Measurements from ENCODE around the gene PDX1. TPM values are rescaled to one million over a fixed set of nuclear protein-coding genes. Genes with fewer than 3 reads are reported as not detected.
A peak's percentile ranks its signal among the peaks of the same experiment; 100 is the strongest.

PDX1 gene
- total and polyA plus RNA-seq, 9 of the 15 experiments (the other 6 are each of a cell fraction or from before 2014, with no cell fraction given): not detected

DNA sequence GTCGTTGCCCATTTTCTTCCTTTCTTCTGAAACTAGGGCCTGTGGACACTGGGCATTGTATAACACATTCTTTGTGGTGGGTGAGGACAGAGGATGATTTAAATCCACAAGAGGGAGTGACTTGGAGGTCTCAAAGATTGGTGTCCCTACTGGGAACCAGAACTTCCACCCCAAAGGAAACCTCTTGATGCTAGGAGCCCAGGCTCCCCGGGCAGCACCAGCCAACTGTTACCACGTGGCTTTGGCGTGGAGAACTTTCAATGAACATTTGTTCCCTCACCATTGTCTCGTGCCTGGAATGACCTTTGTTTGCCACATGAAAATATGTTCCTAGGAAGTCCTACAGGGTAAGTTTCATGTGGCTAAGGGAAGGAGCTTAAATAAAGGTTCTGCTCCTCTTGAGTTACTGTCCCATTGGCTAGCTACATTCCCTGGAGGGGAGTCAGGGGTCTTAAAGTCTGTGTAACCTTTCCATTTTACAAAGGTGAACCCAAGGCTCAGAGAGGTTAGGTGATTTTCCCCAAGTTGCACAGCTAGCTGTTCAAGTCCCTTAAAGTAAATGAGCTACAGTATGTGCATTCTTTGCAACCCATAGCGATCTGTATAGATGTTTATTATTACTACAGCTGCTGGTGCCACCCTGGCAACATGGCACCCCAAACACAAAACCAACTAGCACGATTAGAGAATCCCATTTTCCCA, 54.3 kb downstream of the PDX1 start (continued):
- TF ChIP-seq ETV6 (IDR thresholded peaks at IDR 0.05; ENCODE audit: borderline replicate concordance in 1 of 2, low read depth in 2 of 2, low read length in 1 of 2) (no peak), ETV6 (CRISPR knock-in tag; IDR thresholded peaks at IDR 0.05; ENCODE audit: borderline replicate concordance) (no peak), EP300 (IDR thresholded peaks at IDR 0.05; ENCODE audit: low read length) (no peak), ZNF79 (CRISPR knock-in tag; IDR thresholded peaks at IDR 0.05; ENCODE audit: low read depth) (no peak), CSDE1 (IDR thresholded peaks at IDR 0.05) (no peak), RBM39 (optimal IDR thresholded peaks at IDR 0.05; ENCODE audit: low read depth, low read length) (no peak), SAFB2 (IDR thresholded peaks at IDR 0.05; ENCODE audit: borderline replicate concordance, low read depth, low read length, severe bottlenecking) (no peak), RBM25 (IDR thresholded peaks at IDR 0.05; ENCODE audit: low read depth, low read length, severe bottlenecking) (peak; percentile 69), POLR2AphosphoS5 (IDR thresholded peaks at IDR 0.05; ENCODE audit: control insufficient read depth, insufficient read depth, low read depth, low read length) (no peak), BCOR (IDR thresholded peaks at IDR 0.05) (0 out of 2 replicates have a peak, but pooled peaks have one; percentile 39), SIN3A (IDR thresholded peaks at IDR 0.05; ENCODE audit: borderline replicate concordance in 2 of 2, control insufficient read depth in 1 of 2, low read depth in 2 of 2, low read length in 2 of 2) (no peak)
- TF ChIP-seq, protein P1, sequence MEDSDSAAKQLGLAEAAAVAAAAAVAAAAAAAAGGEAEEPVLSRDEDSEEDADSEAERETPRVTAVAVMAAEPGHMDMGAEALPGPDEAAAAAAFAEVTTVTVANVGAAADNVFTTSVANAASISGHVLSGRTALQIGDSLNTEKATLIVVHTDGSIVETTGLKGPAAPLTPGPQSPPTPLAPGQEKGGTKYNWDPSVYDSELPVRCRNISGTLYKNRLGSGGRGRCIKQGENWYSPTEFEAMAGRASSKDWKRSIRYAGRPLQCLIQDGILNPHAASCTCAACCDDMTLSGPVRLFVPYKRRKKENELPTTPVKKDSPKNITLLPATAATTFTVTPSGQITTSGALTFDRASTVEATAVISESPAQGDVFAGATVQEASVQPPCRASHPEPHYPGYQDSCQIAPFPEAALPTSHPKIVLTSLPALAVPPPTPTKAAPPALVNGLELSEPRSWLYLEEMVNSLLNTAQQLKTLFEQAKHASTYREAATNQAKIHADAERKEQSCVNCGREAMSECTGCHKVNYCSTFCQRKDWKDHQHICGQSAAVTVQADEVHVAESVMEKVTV (CRISPR knock-in tag; IDR thresholded peaks at IDR 0.05): no peak
- TF ChIP-seq, protein P2, sequence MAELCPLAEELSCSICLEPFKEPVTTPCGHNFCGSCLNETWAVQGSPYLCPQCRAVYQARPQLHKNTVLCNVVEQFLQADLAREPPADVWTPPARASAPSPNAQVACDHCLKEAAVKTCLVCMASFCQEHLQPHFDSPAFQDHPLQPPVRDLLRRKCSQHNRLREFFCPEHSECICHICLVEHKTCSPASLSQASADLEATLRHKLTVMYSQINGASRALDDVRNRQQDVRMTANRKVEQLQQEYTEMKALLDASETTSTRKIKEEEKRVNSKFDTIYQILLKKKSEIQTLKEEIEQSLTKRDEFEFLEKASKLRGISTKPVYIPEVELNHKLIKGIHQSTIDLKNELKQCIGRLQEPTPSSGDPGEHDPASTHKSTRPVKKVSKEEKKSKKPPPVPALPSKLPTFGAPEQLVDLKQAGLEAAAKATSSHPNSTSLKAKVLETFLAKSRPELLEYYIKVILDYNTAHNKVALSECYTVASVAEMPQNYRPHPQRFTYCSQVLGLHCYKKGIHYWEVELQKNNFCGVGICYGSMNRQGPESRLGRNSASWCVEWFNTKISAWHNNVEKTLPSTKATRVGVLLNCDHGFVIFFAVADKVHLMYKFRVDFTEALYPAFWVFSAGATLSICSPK (IDR thresholded peaks at IDR 0.05; ENCODE audit: borderline replicate concordance): no peak
- TF ChIP-seq, protein P3, sequence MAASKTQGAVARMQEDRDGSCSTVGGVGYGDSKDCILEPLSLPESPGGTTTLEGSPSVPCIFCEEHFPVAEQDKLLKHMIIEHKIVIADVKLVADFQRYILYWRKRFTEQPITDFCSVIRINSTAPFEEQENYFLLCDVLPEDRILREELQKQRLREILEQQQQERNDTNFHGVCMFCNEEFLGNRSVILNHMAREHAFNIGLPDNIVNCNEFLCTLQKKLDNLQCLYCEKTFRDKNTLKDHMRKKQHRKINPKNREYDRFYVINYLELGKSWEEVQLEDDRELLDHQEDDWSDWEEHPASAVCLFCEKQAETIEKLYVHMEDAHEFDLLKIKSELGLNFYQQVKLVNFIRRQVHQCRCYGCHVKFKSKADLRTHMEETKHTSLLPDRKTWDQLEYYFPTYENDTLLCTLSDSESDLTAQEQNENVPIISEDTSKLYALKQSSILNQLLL (CRISPR knock-in tag; IDR thresholded peaks at IDR 0.05; ENCODE audit: borderline replicate concordance): no peak

All from K562 (cell line).